Sciatic nerve (tissue), 2 donors: Measurements from ENCODE around the gene PKNOX2. TPM values are rescaled to one million over a fixed set of nuclear protein-coding genes. Genes with fewer than 3 reads are reported as not detected.

ENCODE experiments used
- ATAC-seq: fragments of 200-7000 bp; cut with Tn5 transposase; one replicate; pipeline ENCODE4 v1.9.1; 2020; ENCODE audit warnings: mild to moderate bottlenecking, moderate library complexity
- DNase-seq: peaks from one replicate; pipeline ENCODE4 v3.0.0-alpha.2; 2020; ENCODE audit warnings: low spot score
- intact Hi-C: fragments of 100-400 bp; cut with DNase I; formaldehyde crosslinking; loops from one replicate; pipeline ENCODE4 v1.14.2; 2022
- total RNA-seq: library from RNA; stranded (reverse); fragmentation: NEBNext Ultra II Directional; extraction: Animal tissue kit (Norgen Biotek cat#: 25700); gene quantifications from one replicate; pipeline ENCODE4 v1.2.1, GENCODE V29; 2021
- donor health status: DM: no; HTN: no; CAD: no.
- donor health status: DM: no; HTN: no; CAD: no.

Gene PKNOX2
- total RNA-seq, 1 donor from 2014 or later = 17.3 TPM

GRCh38 chr11:125250318-125251213, 86.0 kb downstream of the PKNOX2 start:
- intact Hi-C loops = no loop called here
- no peak for ATAC-seq
- no peak for DNase-seq

- DNase-seq = no peak
- no peak for ATAC-seq
- intact Hi-C loops = no loop called here
Measured at GRCh38 chr11:125251214-125251545, 86.6 kb downstream of the PKNOX2 start.

- DNase-seq (no peak), ATAC-seq (no peak)
- intact Hi-C loops = no loop called here
Measured at GRCh38 chr11:125251956-125252355, 87.4 kb downstream of the PKNOX2 start.

- intact Hi-C loops = no loop called here
- no peak for DNase-seq
- peak; percentile 70 for ATAC-seq
Measured at GRCh38 chr11:125253289-125253688, 88.7 kb downstream of the PKNOX2 start.

GRCh38 chr11:125253795-125254525, 89.4 kb downstream of the PKNOX2 start:
- peak; percentile 73 for ATAC-seq
- no peak for DNase-seq

GRCh38 chr11:125256541-125257189, 92.1 kb downstream of the PKNOX2 start:
- intact Hi-C loops = no loop called here
- ATAC-seq = peak; percentile 56

More at GRCh38 chr11:125253795-125254525, 89.4 kb downstream of the PKNOX2 start:
- intact Hi-C loops = no loop called here

GRCh38 chr11:125257190-125257579, 92.6 kb downstream of the PKNOX2 start:
- intact Hi-C loops = no loop called here
- ATAC-seq (no peak), DNase-seq (no peak)

More at GRCh38 chr11:125256541-125257189, 92.1 kb downstream of the PKNOX2 start:
- no peak for DNase-seq

- intact Hi-C loops = no loop called here
- DNase-seq (no peak), ATAC-seq (no peak)
Measured at GRCh38 chr11:125257751-125258150, 93.2 kb downstream of the PKNOX2 start.

- no peak for DNase-seq
- ATAC-seq = no peak
- intact Hi-C loops = no loop called here
Measured at GRCh38 chr11:125258291-125259032, 93.9 kb downstream of the PKNOX2 start.

GRCh38 chr11:125261588-125261987, 97.0 kb downstream of the PKNOX2 start:
- ATAC-seq (no peak), DNase-seq (no peak)
- intact Hi-C loops = loop anchor here (10.0 kb wide), 1 partner anchor 83 kb away; no protein-coding TSS in a partner anchor

- DNase-seq = peak; percentile 73
- intact Hi-C loops = loop anchor here (10.0 kb wide), 1 partner anchor 82 kb away; no protein-coding TSS in a partner anchor
- ATAC-seq = peak; percentile 80
Measured at GRCh38 chr11:125262194-125262829, 97.8 kb downstream of the PKNOX2 start.

- intact Hi-C loops = loop anchor here (10.0 kb wide), 1 partner anchor 82 kb away; no protein-coding TSS in a partner anchor
- ATAC-seq (peak; percentile 68), DNase-seq (no peak)
Measured at GRCh38 chr11:125262830-125263218, 98.3 kb downstream of the PKNOX2 start.

- peak; percentile 89 for DNase-seq
- intact Hi-C loops = loop anchor here (10.0 kb wide), 1 partner anchor 81 kb away; no protein-coding TSS in a partner anchor
- ATAC-seq = peak; percentile 93
Measured at GRCh38 chr11:125263268-125263790, 98.8 kb downstream of the PKNOX2 start.

GRCh38 chr11:125264100-125265022, 99.8 kb downstream of the PKNOX2 start:
- intact Hi-C loops = loop anchor here (10.0 kb wide), 1 partner anchor 80 kb away; no protein-coding TSS in a partner anchor
- DNase-seq = no peak
- no peak for ATAC-seq

GRCh38 chr11:125267548-125267947, 103.0 kb downstream of the PKNOX2 start:
- intact Hi-C loops = loop anchor here (10.0 kb wide), 1 partner anchor 77 kb away; no protein-coding TSS in a partner anchor
- DNase-seq (no peak), ATAC-seq (no peak)

- no peak for DNase-seq
- intact Hi-C loops = loop anchor here (10.0 kb wide), 1 partner anchor 76 kb away; no protein-coding TSS in a partner anchor
- no peak for ATAC-seq
Measured at GRCh38 chr11:125268611-125269010, 104.1 kb downstream of the PKNOX2 start.

- ATAC-seq (no peak), DNase-seq (no peak)
- intact Hi-C loops = no loop called here
Measured at GRCh38 chr11:125270106-125270505, 105.6 kb downstream of the PKNOX2 start.
